Measurements from ENCODE around the gene CARD10.

The CARD10 gene

GRCh38 chr22:37509059-37509860 is 10.0 kb downstream of the CARD10 start:
- no peak overlapping the region for H3K4me3 ChIP-seq (ENCODE audit: low read depth, low read length)
- no peak for TF ChIP-seq CTCF (IDR thresholded peaks at IDR 0.05; ENCODE audit: low read depth, low read length, missing control alignments)
- in situ Hi-C loops (cut with HindIII; ENCODE audit: low sequenced_read_pairs), result no loop called here
- no peak for DNase-seq (ENCODE audit: low read depth)

GRCh38 chr22:37508431-37508992 is 10.7 kb downstream of the CARD10 start:
- in situ Hi-C loops (cut with HindIII; ENCODE audit: low sequenced_read_pairs), result no loop called here
- DNase-seq (ENCODE audit: low read depth), result no peak
- TF ChIP-seq CTCF (IDR thresholded peaks at IDR 0.05; ENCODE audit: low read depth, low read length, missing control alignments), result no peak
- no peak overlapping the region for H3K4me3 ChIP-seq (ENCODE audit: low read depth, low read length)

GRCh38 chr22:37507731-37508130 is 11.5 kb downstream of the CARD10 start:
- DNase-seq (ENCODE audit: low read depth), result no peak
- H3K4me3 ChIP-seq (ENCODE audit: low read depth, low read length), result no peak overlapping the region
- TF ChIP-seq CTCF (IDR thresholded peaks at IDR 0.05; ENCODE audit: low read depth, low read length, missing control alignments), result no peak
- in situ Hi-C loops (cut with HindIII; ENCODE audit: low sequenced_read_pairs), result no loop called here

GRCh38 chr22:37505989-37506388 is 13.2 kb downstream of the CARD10 start:
- no peak for TF ChIP-seq CTCF (IDR thresholded peaks at IDR 0.05; ENCODE audit: low read depth, low read length, missing control alignments)
- in situ Hi-C loops (cut with HindIII; ENCODE audit: low sequenced_read_pairs), result no loop called here

GRCh38 chr22:37505565-37505964 is 13.7 kb downstream of the CARD10 start:
- DNase-seq (ENCODE audit: low read depth), result no peak
- H3K4me3 ChIP-seq (ENCODE audit: low read depth, low read length), result no peak overlapping the region
- TF ChIP-seq CTCF (IDR thresholded peaks at IDR 0.05; ENCODE audit: low read depth, low read length, missing control alignments), result no peak
- in situ Hi-C loops (cut with HindIII; ENCODE audit: low sequenced_read_pairs), result no loop called here

More at GRCh38 chr22:37505989-37506388, 13.2 kb downstream of the CARD10 start:
- DNase-seq (ENCODE audit: low read depth), result no peak
- no peak overlapping the region for H3K4me3 ChIP-seq (ENCODE audit: low read depth, low read length)

GRCh38 chr22:37504964-37505363 is 14.3 kb downstream of the CARD10 start:
- no peak for TF ChIP-seq CTCF (IDR thresholded peaks at IDR 0.05; ENCODE audit: low read depth, low read length, missing control alignments)
- no peak for DNase-seq (ENCODE audit: low read depth)
- in situ Hi-C loops (cut with HindIII; ENCODE audit: low sequenced_read_pairs), result no loop called here
- H3K4me3 ChIP-seq (ENCODE audit: low read depth, low read length), result no peak overlapping the region
